GM21381 (cell line): ENCODE data around the gene IL18BP.
A peak's percentile ranks its signal among the peaks of the same experiment; 100 is the strongest.

Experiments used
- ATAC-seq: cut with Tn5 transposase; IDR thresholded peaks from one replicate; pipeline ENCODE4 v1.9.1; 2021; ENCODE audit warnings: mild to moderate bottlenecking, moderate library complexity; ENCODE audit not compliant: unreplicated experiment

Gene IL18BP

GRCh38 chr11:71998649-71999310 lies at the start of gene IL18BP:
Gene IL18BP (plus strand): TSS chr11:71998909. CDS start chr11:71999985, 1,076 bp downstream.
- peak; percentile 48 for ATAC-seq

- ATAC-seq: no peak
Measured at GRCh38 chr11:71949034-71949433, 49.7 kb upstream of the IL18BP start.

- no peak for ATAC-seq
Measured at GRCh38 chr11:71951741-71952310, 46.9 kb upstream of the IL18BP start.

- ATAC-seq: no peak
Measured at GRCh38 chr11:71955898-71956456, 42.7 kb upstream of the IL18BP start.

GRCh38 chr11:71962428-71963038 lies 36.2 kb upstream of the IL18BP start:
- peak; percentile 71 for ATAC-seq

GRCh38 chr11:71963468-71963867 lies 35.2 kb upstream of the IL18BP start:
- ATAC-seq: no peak

- no peak for ATAC-seq
Measured at GRCh38 chr11:71964641-71965040, 34.1 kb upstream of the IL18BP start.

- ATAC-seq: no peak
Measured at GRCh38 chr11:71971680-71972079, 27.0 kb upstream of the IL18BP start.

GRCh38 chr11:71976551-71976950 lies 22.2 kb upstream of the IL18BP start:
- ATAC-seq: no peak

- ATAC-seq: no peak
Measured at GRCh38 chr11:71977090-71977489, 21.6 kb upstream of the IL18BP start.

- ATAC-seq: no peak
Measured at GRCh38 chr11:71977743-71978418, 20.8 kb upstream of the IL18BP start.

GRCh38 chr11:71979094-71979493 lies 19.6 kb upstream of the IL18BP start:
- no peak for ATAC-seq

- ATAC-seq: no peak
Measured at GRCh38 chr11:71979602-71980001, 19.1 kb upstream of the IL18BP start.

- ATAC-seq: no peak
Measured at GRCh38 chr11:71986131-71986530, 12.6 kb upstream of the IL18BP start.

GRCh38 chr11:71987521-71987920 lies 11.2 kb upstream of the IL18BP start:
- no peak for ATAC-seq

GRCh38 chr11:71988050-71988449 lies 10.7 kb upstream of the IL18BP start:
- ATAC-seq: no peak

GRCh38 chr11:71990701-71991100 lies 8.0 kb upstream of the IL18BP start:
- no peak for ATAC-seq

- peak; percentile 69 for ATAC-seq
Measured at GRCh38 chr11:71991494-71991893, 7.2 kb upstream of the IL18BP start.

- ATAC-seq: no peak
Measured at GRCh38 chr11:71992136-71992730, 6.5 kb upstream of the IL18BP start.

- no peak for ATAC-seq
Measured at GRCh38 chr11:71994786-71995185, 3.9 kb upstream of the IL18BP start.

- ATAC-seq: no peak
Measured at GRCh38 chr11:71995726-71996291, 2.9 kb upstream of the IL18BP start.
